Measurements from ENCODE around the gene ANK2.

The ANK2 gene

GRCh38 chr4:113117358-113117702 is 67.9 kb downstream of the ANK2 start:
- H3K4me3 ChIP-seq (ENCODE audit: low read depth, low read length, poor library complexity, severe bottlenecking), result no peak overlapping the region
- H3K9me2 ChIP-seq (ENCODE audit: low read depth, low read length), result no peaks in the 10 kb centered on the region
- no peak overlapping the region for H3K4me2 ChIP-seq (ENCODE audit: low read length)
- no peaks in the 10 kb centered on the region for H4K20me1 ChIP-seq (ENCODE audit: insufficient read depth, low read length)
- H3K4me1 ChIP-seq (ENCODE audit: insufficient read depth, low read length, severe bottlenecking), result no peaks in the 10 kb centered on the region
- no peaks in the 10 kb centered on the region for H3K27me3 ChIP-seq (ENCODE audit: insufficient read depth, low read length)
- no peaks in the 10 kb centered on the region for H3K9me3 ChIP-seq (ENCODE audit: low read length)
- no peak overlapping the region for H2AFZ ChIP-seq (ENCODE audit: low read length)
- no peaks in the 10 kb centered on the region for H3K79me2 ChIP-seq (ENCODE audit: insufficient read depth, low read length)
- H3K27ac ChIP-seq (ENCODE audit: low read depth, low read length, poor library complexity, severe bottlenecking), result no peak overlapping the region
- TF ChIP-seq CTCF (IDR thresholded peaks at IDR 0.05; ENCODE audit: low read length), result no peak
- TF ChIP-seq EZH2 (IDR thresholded peaks at IDR 0.05; ENCODE audit: borderline replicate concordance, low read length), result no peak
- H3K36me3 ChIP-seq (ENCODE audit: insufficient read depth, low read length), result no peaks in the 10 kb centered on the region
- no peaks in the 10 kb centered on the region for H3F3A ChIP-seq (ENCODE audit: insufficient read depth, low read length)
- H3K9ac ChIP-seq (ENCODE audit: low read length), result no peak overlapping the region

DNA sequence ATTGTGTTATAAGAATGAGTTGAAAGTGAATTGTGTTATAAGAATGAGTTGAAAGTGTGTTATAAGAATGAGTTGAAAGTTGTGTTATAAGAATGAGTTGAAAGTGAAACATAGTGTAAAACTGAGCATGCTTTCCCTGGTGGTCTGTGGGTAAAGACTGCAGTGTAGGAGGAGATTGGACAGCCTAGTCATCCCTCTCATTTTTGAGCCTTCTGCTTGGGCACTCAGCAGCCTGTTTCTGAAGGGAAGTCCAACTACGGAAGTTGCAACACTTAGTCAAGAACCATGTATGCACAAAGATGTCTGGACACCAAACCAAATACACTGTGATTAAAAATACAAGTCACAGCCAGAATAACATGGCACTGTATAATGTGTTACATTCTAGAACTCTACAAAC is 72.6 kb downstream of the ANK2 start:
- Histone ChIP-seq H3K36me3 (ENCODE audit: insufficient read depth, low read length) (no peaks in the 10 kb centered on the region), H2AFZ (ENCODE audit: low read length) (no peak overlapping the region), H3K27ac (ENCODE audit: low read depth, low read length, poor library complexity, severe bottlenecking) (no peak overlapping the region), H3K4me2 (ENCODE audit: low read length) (no peak overlapping the region), H3K9me3 (ENCODE audit: low read length) (no peaks in the 10 kb centered on the region), H3K4me3 (ENCODE audit: low read depth, low read length, poor library complexity, severe bottlenecking) (no peak overlapping the region), H3K4me1 (ENCODE audit: insufficient read depth, low read length, severe bottlenecking) (no peaks in the 10 kb centered on the region), H4K20me1 (ENCODE audit: insufficient read depth, low read length) (no peaks in the 10 kb centered on the region), H3K79me2 (ENCODE audit: insufficient read depth, low read length) (no peaks in the 10 kb centered on the region), H3K9me2 (ENCODE audit: low read depth, low read length) (no peaks in the 10 kb centered on the region), H3K27me3 (ENCODE audit: insufficient read depth, low read length) (no peaks in the 10 kb centered on the region), H3F3A (ENCODE audit: insufficient read depth, low read length) (no peaks in the 10 kb centered on the region), H3K9ac (ENCODE audit: low read length) (no peak overlapping the region)
- TF ChIP-seq EZH2 (IDR thresholded peaks at IDR 0.05; ENCODE audit: borderline replicate concordance, low read length), result no peak
- TF ChIP-seq CTCF (IDR thresholded peaks at IDR 0.05; ENCODE audit: low read length), result no peak

DNA sequence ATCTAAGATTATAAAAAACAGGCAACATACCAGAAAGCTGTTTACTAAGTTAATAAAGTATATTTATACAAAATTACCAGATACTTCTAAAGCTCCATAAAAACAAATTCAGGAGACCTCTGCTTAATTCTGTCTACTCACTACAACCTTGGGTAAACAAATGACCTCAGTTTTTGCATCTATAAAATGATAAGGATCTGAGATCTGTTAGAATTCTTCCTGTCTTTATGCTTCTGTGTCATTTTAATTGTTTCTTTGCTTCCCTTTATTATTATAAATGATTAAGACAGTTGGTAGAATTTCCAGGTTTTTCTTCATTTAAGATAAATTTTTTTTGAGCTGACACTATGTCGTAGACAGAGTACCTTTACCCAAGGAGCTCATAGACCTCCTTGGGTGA is 76.0 kb downstream of the ANK2 start:
- TF ChIP-seq CTCF (IDR thresholded peaks at IDR 0.05; ENCODE audit: low read length) (no peak), EZH2 (IDR thresholded peaks at IDR 0.05; ENCODE audit: borderline replicate concordance, low read length) (no peak)
- no peak overlapping the region for H3K9ac ChIP-seq (ENCODE audit: low read length)
- no peaks in the 10 kb centered on the region for H4K20me1 ChIP-seq (ENCODE audit: insufficient read depth, low read length)
- no peaks in the 10 kb centered on the region for H3F3A ChIP-seq (ENCODE audit: insufficient read depth, low read length)
- H3K79me2 ChIP-seq (ENCODE audit: insufficient read depth, low read length), result no peaks in the 10 kb centered on the region
- no peak overlapping the region for H2AFZ ChIP-seq (ENCODE audit: low read length)
- no peaks in the 10 kb centered on the region for H3K36me3 ChIP-seq (ENCODE audit: insufficient read depth, low read length)
- H3K9me2 ChIP-seq (ENCODE audit: low read depth, low read length), result no peaks in the 10 kb centered on the region
- no peaks in the 10 kb centered on the region for H3K9me3 ChIP-seq (ENCODE audit: low read length)
- no peak overlapping the region for H3K27ac ChIP-seq (ENCODE audit: low read depth, low read length, poor library complexity, severe bottlenecking)
- no peaks in the 10 kb centered on the region for H3K4me1 ChIP-seq (ENCODE audit: insufficient read depth, low read length, severe bottlenecking)
- H3K4me2 ChIP-seq (ENCODE audit: low read length), result no peak overlapping the region
- H3K27me3 ChIP-seq (ENCODE audit: insufficient read depth, low read length), result no peaks in the 10 kb centered on the region
- no peak overlapping the region for H3K4me3 ChIP-seq (ENCODE audit: low read depth, low read length, poor library complexity, severe bottlenecking)

Data from OCI-LY1 (cell line).